ENCODE measurements around the gene YTHDF1.

The YTHDF1 gene

DNA sequence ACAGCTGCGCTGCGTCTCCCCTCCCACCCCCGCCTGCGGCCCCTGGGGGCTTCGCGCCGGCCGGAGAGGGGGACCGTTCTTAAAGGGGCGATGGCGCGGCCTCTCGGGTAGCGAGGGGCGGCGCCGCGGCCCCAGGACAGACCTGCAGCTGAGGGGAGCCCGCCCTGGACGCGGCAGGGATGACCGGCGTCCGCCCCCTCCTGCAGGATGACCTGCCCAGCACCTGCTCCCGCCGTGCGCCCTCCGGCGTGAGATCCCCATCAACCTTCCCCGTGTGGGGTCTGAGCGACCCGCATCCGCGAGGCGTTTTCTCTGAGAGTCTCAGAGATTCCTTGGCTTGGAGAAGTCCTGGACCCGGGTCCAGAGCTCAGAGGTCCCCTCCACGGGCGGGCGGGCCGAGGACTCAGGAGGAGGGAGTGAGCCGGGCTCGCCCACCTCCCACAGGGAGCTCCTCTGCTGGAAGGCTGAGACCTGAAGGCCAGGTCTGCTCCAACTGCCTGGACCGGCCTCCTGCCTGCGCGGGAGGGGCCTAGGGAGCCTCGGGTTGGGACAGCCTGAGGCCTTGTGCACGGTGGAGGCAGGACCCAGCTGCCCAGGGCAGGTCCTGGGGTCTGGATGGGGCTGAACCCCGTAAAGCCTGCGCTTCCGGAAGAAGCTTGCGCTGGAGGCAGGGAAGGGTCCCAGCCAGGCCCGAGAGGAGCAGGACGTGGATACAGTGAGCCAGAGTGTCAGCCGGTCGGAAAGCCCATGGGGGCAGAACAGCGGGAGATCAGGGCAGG, 38.9 kb upstream of the YTHDF1 start:
- TF ChIP-seq GATA2 (IDR thresholded peaks at IDR 0.05; ENCODE audit: low read depth, low read length) (no peak), GATA3 (IDR thresholded peaks at IDR 0.05; ENCODE audit: low read depth, low read length) (no peak)

DNA sequence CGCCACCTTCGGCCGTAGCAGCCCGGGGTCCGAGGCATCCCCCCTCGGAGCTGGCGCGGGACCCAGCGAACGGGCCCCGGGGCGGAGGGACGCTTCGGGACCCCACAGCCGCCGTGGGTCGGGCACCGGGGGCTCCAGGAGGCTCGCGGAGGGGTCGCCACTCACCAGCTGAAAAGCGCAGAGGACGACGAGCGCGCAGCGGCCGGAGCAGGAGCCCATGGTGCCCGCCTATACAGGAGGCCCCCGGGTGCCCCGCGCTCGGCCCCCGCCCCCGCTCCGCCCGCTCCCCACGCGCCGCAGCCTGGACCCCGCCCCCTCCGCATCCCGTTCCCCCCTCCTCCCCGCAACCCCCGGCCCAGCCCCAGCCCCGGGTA, 38.3 kb upstream of the YTHDF1 start, which contains the start of gene NKAIN4:
Gene NKAIN4, minus strand, starts transcription at position 232 of the 374 bp plus-strand sequence. Its CDS starts 13 bp downstream, at position 219.
- TF ChIP-seq GATA2 (IDR thresholded peaks at IDR 0.05; ENCODE audit: low read depth, low read length) = no peak
- no peak for TF ChIP-seq GATA3 (IDR thresholded peaks at IDR 0.05; ENCODE audit: low read depth, low read length)

DNA sequence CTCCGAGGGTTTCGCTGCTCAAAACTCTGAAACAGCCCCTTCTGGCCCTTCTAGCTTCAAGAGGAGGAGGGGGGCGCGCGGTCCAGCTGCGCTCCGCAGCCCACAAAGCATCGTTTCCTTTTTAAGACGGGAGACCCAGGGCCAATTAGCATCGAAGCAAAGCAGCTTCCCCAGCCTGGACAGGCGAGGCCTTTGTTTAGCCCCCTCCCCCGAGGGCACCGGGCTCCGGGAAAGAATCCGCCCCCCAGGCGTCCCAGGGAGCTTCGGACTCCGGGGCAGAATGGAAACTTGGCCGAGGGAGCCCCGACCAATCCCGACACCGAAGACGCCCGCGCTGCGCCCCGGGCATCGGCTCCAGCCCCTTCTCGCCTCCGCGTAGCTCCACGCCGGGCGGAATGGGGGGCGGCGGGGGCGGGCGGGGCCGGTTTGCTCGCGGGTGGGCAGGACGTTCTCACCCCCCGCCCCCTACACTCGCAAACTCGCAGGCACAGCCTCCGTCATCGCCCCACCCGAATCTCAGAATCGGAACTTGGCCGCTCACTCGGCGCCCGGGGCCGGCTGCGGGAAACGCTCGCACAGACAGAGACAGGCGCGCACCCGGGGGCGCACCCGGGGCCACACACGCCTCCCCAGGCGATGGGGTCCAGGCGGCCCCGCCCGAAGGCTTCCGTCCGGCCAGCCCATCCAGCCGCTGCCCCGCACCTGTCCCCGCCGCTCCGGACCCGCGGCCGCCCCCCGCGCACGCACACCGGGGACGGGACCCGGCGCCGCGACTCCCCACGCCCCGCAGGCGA, 37.7 kb upstream of the YTHDF1 start:
- TF ChIP-seq GATA2 (IDR thresholded peaks at IDR 0.05; ENCODE audit: low read depth, low read length) (no peak), GATA3 (IDR thresholded peaks at IDR 0.05; ENCODE audit: low read depth, low read length) (no peak)

DNA sequence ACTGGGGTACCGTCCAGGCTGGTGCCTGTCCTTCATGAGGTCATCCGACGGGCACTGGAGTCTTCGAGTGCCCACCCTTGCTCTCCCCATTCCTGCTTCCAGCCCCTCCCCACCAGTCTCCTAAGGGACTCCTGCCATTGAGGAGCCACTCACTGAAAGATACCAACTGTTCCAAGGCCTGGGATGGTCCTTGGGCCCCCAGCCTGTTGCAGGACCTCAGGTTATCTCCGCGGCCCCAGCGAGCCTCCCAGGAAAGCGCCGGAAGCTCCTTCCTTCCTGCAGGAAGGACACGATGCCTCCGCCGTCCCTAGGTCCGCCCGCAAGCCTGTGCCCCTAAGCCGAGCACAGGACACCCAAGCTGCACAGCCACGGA, 37.1 kb upstream of the YTHDF1 start:
- TF ChIP-seq GATA2 (IDR thresholded peaks at IDR 0.05; ENCODE audit: low read depth, low read length) (no peak), GATA3 (IDR thresholded peaks at IDR 0.05; ENCODE audit: low read depth, low read length) (no peak)

DNA sequence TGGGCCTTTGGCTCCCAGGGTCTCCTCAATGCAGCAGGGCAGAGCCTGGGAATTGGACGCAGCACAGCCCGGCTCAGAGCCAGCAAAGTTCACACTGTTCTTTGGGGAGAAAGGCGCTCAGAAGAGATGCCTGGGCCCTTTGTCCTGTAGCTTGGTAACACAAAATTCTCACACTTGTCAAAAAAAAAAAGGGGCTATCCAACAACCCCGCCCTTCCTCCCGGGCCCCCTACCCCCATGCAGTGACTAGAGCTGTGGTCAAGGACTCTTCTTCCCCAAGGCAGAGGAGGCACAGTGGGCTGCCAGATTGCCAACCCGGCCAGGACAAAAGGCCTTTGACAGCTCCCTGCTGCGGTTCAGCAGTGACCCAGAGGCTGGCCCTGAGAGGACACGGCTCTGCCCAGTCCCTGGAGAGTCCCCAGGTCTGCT, 36.4 kb upstream of the YTHDF1 start:
- TF ChIP-seq GATA3 (IDR thresholded peaks at IDR 0.05; ENCODE audit: low read depth, low read length) = no peak
- TF ChIP-seq GATA2 (IDR thresholded peaks at IDR 0.05; ENCODE audit: low read depth, low read length) = no peak

DNA sequence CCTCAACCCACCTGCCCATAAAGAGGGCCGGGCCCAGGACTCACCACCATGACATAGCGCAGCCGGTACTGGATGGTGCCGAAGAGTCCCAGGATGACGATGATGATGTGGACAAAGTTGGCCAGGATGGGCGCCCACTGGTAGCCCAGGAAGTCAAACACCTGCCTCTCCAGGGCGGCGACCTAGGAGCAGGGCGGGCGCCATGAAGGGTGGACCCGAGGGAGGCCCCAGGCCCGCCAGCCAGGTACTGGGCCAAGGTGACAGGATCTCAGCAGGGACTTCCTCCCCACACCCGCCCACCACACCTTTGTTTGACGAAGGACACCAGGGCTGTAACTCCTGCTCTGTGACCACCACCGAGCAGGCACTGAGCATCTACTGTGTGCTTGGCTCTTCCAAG, 34.0 kb upstream of the YTHDF1 start:
- TF ChIP-seq GATA2 (IDR thresholded peaks at IDR 0.05; ENCODE audit: low read depth, low read length) (no peak), GATA3 (IDR thresholded peaks at IDR 0.05; ENCODE audit: low read depth, low read length) (no peak)

DNA sequence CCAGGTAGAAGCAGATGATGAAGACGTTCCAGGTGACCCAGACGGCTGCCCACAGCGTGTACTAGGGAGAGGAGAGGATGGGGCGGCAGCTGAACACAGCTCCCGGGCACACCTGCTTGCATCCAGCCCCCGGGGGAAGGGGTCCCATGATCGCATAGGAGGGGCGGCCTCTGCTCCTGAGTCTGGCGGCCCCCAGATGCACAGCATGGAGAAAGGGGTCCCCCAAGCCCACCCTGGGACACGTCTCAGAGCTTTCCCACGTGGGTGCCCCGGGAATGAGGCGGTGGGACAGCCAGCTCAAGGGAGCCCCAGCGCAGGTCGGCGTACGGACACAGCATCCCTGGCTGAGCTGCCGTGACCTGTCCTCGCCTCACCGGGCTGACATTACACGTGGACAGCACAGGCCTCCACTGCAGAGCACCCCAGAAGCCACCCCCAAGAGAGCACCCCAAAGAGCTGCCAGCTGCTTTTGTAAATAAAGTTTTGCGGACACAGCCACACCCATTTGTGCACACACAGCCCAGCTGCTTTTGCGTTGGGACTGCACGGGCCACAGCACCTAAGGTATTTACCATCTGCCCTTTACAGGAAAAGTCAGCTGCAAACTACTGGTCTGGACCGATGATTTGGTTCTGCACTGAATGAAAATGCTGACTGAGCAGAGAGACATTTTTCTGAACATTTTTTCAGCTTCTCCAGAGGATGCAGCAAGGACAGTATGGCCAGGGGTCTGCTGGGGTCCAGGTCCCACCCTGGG, 33.1 kb upstream of the YTHDF1 start:
- TF ChIP-seq GATA3 (IDR thresholded peaks at IDR 0.05; ENCODE audit: low read depth, low read length) (no peak), GATA2 (IDR thresholded peaks at IDR 0.05; ENCODE audit: low read depth, low read length) (no peak)

DNA sequence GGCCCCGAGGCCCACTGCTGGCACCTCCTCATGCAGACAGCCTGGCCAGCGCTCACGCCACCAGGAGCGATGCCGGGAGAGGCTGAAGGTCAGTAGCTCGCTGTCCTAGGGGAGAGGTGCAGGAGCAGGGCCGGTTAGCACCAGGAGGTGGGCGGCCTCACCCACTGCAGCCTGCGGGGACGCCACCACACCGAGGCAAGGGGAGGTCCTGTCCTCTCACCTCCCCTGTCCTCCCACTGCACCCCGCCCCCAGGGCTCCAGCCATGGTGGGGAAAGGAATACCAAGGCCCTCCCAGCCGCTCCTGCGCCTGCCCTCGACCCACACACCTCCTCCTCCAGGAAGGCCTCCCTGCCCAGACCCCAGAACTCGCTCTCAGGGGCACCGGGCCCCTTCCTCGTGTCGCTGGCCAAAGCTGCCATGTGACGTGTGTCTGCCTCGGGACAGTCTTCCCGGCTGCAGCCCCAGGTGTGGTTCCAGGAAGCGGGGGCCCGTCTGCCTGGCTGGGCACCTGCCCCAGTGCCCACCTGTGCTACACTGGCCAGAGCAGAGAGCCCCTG, 31.8 kb upstream of the YTHDF1 start:
- TF ChIP-seq GATA2 (IDR thresholded peaks at IDR 0.05; ENCODE audit: low read depth, low read length) (no peak), GATA3 (IDR thresholded peaks at IDR 0.05; ENCODE audit: low read depth, low read length) (no peak)

DNA sequence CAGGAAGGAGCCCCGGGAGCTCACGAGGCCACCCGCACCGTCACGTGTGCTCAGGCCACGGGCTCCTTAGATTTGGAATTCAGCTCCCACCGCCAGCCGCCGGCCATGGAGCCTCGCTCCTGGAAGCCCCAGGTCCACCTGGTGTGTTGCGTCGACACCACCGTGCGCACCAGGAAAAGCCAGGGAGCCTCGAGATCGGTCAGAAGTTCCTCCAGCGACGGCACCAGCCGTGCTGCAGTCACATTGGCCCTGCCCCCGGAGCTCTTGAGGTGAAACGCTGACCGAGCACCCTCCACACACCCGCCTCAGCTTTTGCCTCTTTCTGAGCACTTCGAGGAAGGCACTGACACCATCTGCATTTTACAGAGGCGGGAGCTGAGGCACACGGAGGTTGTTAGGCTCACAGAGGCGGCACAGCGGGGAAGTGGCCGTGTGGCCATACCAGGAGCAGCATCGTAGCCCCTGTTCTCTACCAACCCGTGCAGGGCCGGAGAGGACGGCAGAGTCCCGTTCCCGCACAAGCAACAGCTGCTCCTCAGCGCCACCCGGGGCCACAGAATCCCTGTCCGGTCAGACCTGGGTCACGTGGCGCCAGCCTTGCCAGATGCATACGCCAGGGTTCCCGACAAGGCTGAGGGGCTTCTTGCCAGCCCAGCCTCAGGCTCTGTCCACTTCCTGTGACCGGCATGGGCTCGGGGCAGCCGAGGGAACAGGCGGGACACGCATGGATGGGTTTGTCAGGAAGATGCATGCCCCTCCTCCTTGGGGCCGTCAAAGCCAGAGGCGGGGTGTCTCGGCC, 30.8 kb upstream of the YTHDF1 start:
- TF ChIP-seq GATA3 (IDR thresholded peaks at IDR 0.05; ENCODE audit: low read depth, low read length) (no peak), GATA2 (IDR thresholded peaks at IDR 0.05; ENCODE audit: low read depth, low read length) (no peak)

DNA sequence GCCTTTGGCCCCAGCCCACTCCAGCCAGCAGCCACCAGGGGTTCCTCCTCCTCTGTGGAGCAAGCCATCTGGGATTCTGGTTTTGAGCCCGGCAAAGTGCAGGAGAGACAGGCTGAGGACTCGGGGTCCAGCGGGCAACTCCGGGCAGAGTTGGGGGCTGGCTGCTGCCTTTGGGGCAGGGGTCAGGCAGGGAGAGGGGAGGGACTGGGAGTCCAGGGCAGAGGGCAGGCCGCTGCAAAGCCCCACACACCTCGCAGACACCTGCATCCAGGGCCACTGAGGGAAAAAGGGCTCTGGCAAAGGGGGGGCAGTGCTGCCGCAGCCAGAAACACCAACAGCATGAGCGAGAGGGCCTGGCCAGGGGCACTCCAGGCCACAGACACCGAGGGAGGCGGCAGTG, 28.5 kb upstream of the YTHDF1 start:
- TF ChIP-seq GATA3 (IDR thresholded peaks at IDR 0.05; ENCODE audit: low read depth, low read length) = no peak
- TF ChIP-seq GATA2 (IDR thresholded peaks at IDR 0.05; ENCODE audit: low read depth, low read length) = no peak

DNA sequence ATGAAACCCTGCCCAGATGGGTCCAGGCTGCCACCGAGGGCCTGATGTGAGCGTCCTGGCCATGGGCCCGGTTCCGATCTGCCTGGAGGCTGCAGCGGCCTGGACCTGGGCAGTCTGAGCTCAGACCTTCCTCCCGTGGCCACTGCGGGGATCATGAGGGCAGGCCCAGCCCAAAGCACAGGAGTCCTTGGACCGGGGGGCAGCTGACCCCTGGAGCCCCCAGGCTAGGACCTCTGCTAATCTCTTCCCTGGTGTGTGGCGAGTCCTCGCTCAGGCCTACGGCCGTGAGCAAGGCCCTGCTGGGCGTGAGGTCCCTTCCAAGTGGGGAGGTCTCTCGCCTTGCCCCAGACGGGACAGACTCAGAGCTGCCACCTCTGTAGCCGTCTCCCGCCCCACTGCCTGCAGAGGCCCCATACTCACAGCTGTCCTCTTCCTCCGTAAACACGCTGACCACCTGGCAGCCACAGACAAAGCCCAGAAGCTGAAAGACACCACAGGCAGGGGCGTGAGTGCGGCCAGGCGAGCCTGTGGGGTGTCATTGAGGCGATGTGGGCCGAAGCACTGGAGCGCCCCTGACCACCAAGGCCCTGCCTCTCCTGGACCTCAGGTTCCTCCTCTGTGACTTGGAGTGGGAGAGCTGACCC, 27.8 kb upstream of the YTHDF1 start:
- TF ChIP-seq GATA3 (IDR thresholded peaks at IDR 0.05; ENCODE audit: low read depth, low read length) (no peak), GATA2 (IDR thresholded peaks at IDR 0.05; ENCODE audit: low read depth, low read length) (no peak)

DNA sequence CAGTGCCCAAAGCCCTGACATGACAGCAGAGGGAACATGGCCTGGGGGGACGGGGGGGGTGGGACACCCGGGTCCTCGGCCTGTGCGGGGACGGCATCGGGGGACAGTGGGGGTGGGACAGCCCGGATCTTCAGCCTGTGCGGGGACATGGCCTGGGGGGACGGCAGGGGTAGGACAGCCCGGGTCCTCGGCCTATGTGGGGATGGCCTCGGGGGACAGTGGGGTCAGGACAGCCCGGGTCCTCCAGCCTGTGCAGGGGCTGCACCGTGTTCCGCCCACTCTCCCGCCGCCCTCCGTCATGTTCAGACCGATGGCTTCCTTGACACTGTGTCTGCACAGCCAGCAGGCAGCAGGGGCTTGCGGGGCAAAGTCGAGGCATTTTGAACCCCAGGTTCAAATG, 26.8 kb upstream of the YTHDF1 start:
- no peak for TF ChIP-seq GATA2 (IDR thresholded peaks at IDR 0.05; ENCODE audit: low read depth, low read length)
- no peak for TF ChIP-seq GATA3 (IDR thresholded peaks at IDR 0.05; ENCODE audit: low read depth, low read length)

DNA sequence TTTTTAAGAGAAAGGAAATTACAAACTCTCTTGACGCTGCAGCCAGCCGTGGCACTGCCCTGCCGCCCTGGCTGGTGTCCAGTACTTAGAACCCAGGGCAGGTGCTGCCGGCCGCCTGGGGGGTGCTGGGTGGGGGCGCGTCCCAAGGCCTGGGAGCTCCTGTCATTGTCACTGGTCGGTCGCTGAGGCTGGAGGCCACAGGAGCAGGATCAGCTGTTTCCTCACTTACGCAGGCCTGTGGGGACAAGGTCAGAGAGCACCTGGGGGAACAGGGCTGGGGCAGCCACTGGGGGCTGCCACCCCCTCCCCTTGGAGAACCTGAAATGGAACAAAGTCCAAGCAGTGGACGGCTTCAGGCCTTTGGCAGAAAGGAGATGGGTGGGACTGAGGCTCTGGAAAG, 25.3 kb upstream of the YTHDF1 start:
- TF ChIP-seq GATA2 (IDR thresholded peaks at IDR 0.05; ENCODE audit: low read depth, low read length) = no peak
- TF ChIP-seq GATA3 (IDR thresholded peaks at IDR 0.05; ENCODE audit: low read depth, low read length) = no peak
